Stomach (tissue), 9 donors: ENCODE results near the gene TMEM231. TPM values are rescaled to one million over a fixed set of nuclear protein-coding genes. Genes with fewer than 3 reads are reported as not detected.

ENCODE experiments used
- DNase-seq, 2 donors: peaks; one replicate each; pipeline versions ENCODE4 v3.0.0 to v3.0.0-alpha.2; 2013 to 2019
- H3K27ac ChIP-seq, 5 donors: fragments of 200-600 bp in 4 of 5; sonication (generic) in 4 of 5; one replicate each; pipeline ENCODE4 v1.5.1; 2013 to 2019; ENCODE audit warnings: mild to moderate bottlenecking in 1 of 5, moderate library complexity in 1 of 5
- H3K27me3 ChIP-seq, 3 donors: fragments of 200-600 bp; sonication (generic); one replicate each; pipeline ENCODE4 v1.5.1; 2017 to 2019; ENCODE audit warnings: mixed run types in 1 of 3
- H3K36me3 ChIP-seq, 4 donors: fragments of 200-600 bp; sonication (generic); 1 replicate in 3 of 4; 2 replicates in 1 of 4; pipeline ENCODE4 v1.5.1; 2016 to 2019
- H3K4me1 ChIP-seq, 4 donors: fragments of 200-600 bp; sonication (generic); one replicate each; pipeline ENCODE4 v1.5.1; 2016 to 2019
- H3K4me3 ChIP-seq, 4 donors: fragments of 200-600 bp; sonication (generic) in 3 of 4; one replicate each; pipeline ENCODE4 v1.5.1; 2016 to 2019; ENCODE audit warnings: mild to moderate bottlenecking in 1 of 4
- H3K9me3 ChIP-seq, 4 donors: fragments of 200-600 bp; sonication (generic); one replicate each; pipeline ENCODE4 v1.5.1; 2016 to 2019
- CTCF ChIP-seq, 7 experiments: fragments of 450-650 bp in 4 of 7; fragments of 200-600 bp in 3 of 7; sonication (generic) in 3 of 7; IDR thresholded peaks; one replicate each; pipeline ENCODE4 v1.5.1; 2016 to 2019; ENCODE audit warnings: antibody characterized with exemption in 7 of 7, control low read depth in 2 of 7, mild to moderate bottlenecking in 1 of 7
- EP300 ChIP-seq: sonication (generic); formaldehyde crosslinking; IDR thresholded peaks from one replicate; pipeline ENCODE4 v1.6.1; 2017; ENCODE audit warnings: antibody characterized with exemption
- POLR2A ChIP-seq, 4 donors: fragments of 450-650 bp; IDR thresholded peaks; one replicate each; pipeline ENCODE4 v1.6.1; 2016; ENCODE audit warnings: antibody characterized with exemption in 4 of 4, control low read depth in 2 of 4, mild to moderate bottlenecking in 1 of 4, moderate library complexity in 1 of 4
- POLR2AphosphoS5 ChIP-seq, 3 donors: sonication (generic); formaldehyde crosslinking; IDR thresholded peaks; one replicate each; pipeline ENCODE4 v1.6.1; 2016; ENCODE audit warnings: antibody characterized with exemption in 3 of 3
- WGBS, 5 donors: extraction: QIAGEN DNeasy Blood & Tissue Kit in 3 of 5; methylation state at CpG; one replicate each; pipeline versions ENCODE4 v1.1.5 to v1.1.7; 2013 to 2018; 5-methylcytosine and 5-hydroxymethylcytosine counted together
- intact Hi-C: fragments of 100-400 bp; cut with DNase I; formaldehyde crosslinking; loops from one replicate; pipeline ENCODE4 v1.15.1; 2023; ENCODE audit warnings: low total_unique reads
- polyA plus RNA-seq, 3 donors: library from polyadenylated mRNA; stranded (reverse); fragments of 200-250 nt; gene quantifications; one replicate each; pipeline ENCODE4 v1.2.3, GENCODE V29; 2013
- total RNA-seq, 5 donors: library from RNA; depleted of rRNA; stranded (reverse); fragments of >200 nt; gene quantifications; one replicate each; pipeline versions ENCODE4 v1.1.0 to v1.2.3, GENCODE V29; 2014 to 2016
- donor health status: healthy with polysubstance abuse.
- donor health status: Bipolar disorder and iron deficiency.
- donor health status: healthy.

TMEM231 gene
- total and polyA plus RNA-seq, 8 donors: 1.1 to 14.1 (median 4.6) TPM; not detected in 1

DNA sequence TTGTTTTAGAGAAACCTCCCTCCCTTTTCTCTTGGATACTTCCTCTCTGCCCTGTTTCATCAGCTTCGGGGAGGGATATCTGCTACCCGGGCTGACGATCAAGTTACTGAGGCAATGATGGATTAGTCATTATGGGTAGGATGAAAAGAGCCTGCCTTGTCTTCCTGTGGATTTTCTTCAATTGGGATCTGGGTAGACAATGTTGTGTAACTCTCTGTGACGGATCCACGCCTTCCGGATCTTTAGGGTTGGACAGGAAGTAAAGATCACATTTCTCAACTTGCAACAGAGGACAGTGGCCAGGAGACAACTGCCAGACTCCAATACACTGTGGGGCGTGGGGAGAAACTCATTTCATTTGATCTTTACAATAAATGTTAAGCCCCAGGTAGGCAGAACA lies 49.5 kb downstream of the TMEM231 start:
- WGBS, 5 donors: 38 to 55% (median 41%) methylated on average over 7 of the region's 7 CpGs
- Histone ChIP-seq H3K27ac (no peak overlapping the region), H3K36me3 (no peaks in the 10 kb centered on the region), H3K27me3 (peaks cover 0 to 19% (median 0%) of the 10 kb centered on the region in 3 donors), H3K4me1 (no peaks in the 10 kb centered on the region), H3K4me3 (no peak overlapping the region), H3K9me3 (no peaks in the 10 kb centered on the region)
- TF ChIP-seq CTCF (IDR thresholded peaks at IDR 0.05) (no peak), POLR2A (IDR thresholded peaks at IDR 0.05) (no peak), EP300 (no peak), POLR2AphosphoS5 (IDR thresholded peaks at IDR 0.05) (peak in 1 of 3 donors; percentile 5)
- DNase-seq: no peak
- intact Hi-C loops: no loop called here

GRCh38 chr16:75506107-75506506 lies 49.9 kb downstream of the TMEM231 start:
- intact Hi-C loops: no loop called here
- 71 to 83% (median 76%) methylated on average over 3 of the region's 3 CpGs for WGBS, 5 donors
- Histone ChIP-seq H3K4me1 (no peaks in the 10 kb centered on the region), H3K36me3 (no peaks in the 10 kb centered on the region), H3K27ac (no peak overlapping the region), H3K27me3 (peaks cover 0 to 19% (median 0%) of the 10 kb centered on the region in 3 donors), H3K4me3 (no peak overlapping the region), H3K9me3 (no peaks in the 10 kb centered on the region)
- no peak for TF ChIP-seq EP300
- TF ChIP-seq POLR2A (IDR thresholded peaks at IDR 0.05): no peak
- TF ChIP-seq POLR2AphosphoS5 (IDR thresholded peaks at IDR 0.05): no peak
- no peak for TF ChIP-seq CTCF (IDR thresholded peaks at IDR 0.05)
- no peak for DNase-seq

GRCh38 chr16:75503801-75504200 lies 52.3 kb downstream of the TMEM231 start:
- Histone ChIP-seq H3K9me3 (no peaks in the 10 kb centered on the region), H3K27ac (no peak overlapping the region), H3K4me3 (no peak overlapping the region), H3K27me3 (peaks cover 0 to 12% (median 0%) of the 10 kb centered on the region in 3 donors), H3K36me3 (no peaks in the 10 kb centered on the region), H3K4me1 (no peaks in the 10 kb centered on the region)
- no peak for TF ChIP-seq POLR2AphosphoS5 (IDR thresholded peaks at IDR 0.05)
- no peak for TF ChIP-seq EP300
- no peak for TF ChIP-seq POLR2A (IDR thresholded peaks at IDR 0.05)
- TF ChIP-seq CTCF (IDR thresholded peaks at IDR 0.05): no peak
- 70 to 95% (median 81%) methylated on average over 1 of the region's 1 CpG for WGBS, 5 donors
- intact Hi-C loops: no loop called here
- no peak for DNase-seq

DNA sequence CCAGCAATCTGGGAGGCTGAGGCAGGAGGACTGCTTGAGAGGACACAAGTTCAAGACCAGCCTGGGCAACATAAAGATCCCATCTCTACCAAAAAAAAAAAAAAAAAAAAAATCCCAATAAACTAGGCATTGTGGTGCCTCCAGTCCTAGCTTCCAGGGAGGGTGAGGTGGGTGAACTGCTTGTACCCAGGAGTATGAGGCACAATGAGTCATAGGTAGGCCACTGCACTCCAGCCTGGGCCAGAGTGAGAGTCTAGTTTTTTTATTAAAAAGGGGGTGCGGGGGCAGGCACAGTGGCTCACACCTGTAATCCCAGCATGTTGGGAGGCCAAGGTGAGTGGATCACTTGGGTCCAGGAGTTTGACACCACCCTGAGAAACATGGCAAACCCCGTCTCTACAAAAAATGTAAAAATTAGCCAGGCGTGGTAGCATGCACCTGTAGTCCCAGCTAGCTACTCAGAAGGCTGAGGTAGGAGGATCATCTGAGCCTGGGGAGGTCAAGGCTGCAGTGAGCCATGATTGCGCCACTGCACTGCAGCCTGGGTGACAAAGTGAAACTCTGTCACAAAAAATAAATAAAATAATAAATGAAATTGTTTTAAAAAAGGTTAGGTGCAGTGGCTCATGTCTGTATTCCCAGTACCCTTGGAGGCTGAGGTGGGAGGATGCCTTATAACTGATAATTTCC lies 53.0 kb downstream of the TMEM231 start:
- Histone ChIP-seq H3K27me3 (peaks cover 0 to 6% (median 0%) of the 10 kb centered on the region in 3 donors), H3K36me3 (no peaks in the 10 kb centered on the region), H3K9me3 (no peaks in the 10 kb centered on the region), H3K4me1 (peaks cover 0 to 5% (median 2%) of the 10 kb centered on the region in 4 donors), H3K4me3 (no peak overlapping the region), H3K27ac (no peak overlapping the region)
- 88 to 96% (median 93%) methylated on average over 4 of the region's 4 CpGs for WGBS, 5 donors
- DNase-seq: no peak
- no peak for TF ChIP-seq CTCF (IDR thresholded peaks at IDR 0.05)
- TF ChIP-seq POLR2AphosphoS5 (IDR thresholded peaks at IDR 0.05): no peak
- no peak for TF ChIP-seq POLR2A (IDR thresholded peaks at IDR 0.05)
- TF ChIP-seq EP300: no peak
- intact Hi-C loops: no loop called here
